ENCODE data around the gene CRNN.

Gene CRNN

GRCh38 chr1:152413909-152414308, at the start of gene CRNN:
Gene CRNN, minus strand, starts transcription at chr1:152414263. Its CDS starts 2,030 bp downstream, at chr1:152412233.
- in situ Hi-C loops (cut with MboI; ENCODE audit: low sequenced_read_pairs), result no loop called here
- H3K36me3 ChIP-seq (replicated peaks), result no peaks in the 10 kb centered on the region

DNA sequence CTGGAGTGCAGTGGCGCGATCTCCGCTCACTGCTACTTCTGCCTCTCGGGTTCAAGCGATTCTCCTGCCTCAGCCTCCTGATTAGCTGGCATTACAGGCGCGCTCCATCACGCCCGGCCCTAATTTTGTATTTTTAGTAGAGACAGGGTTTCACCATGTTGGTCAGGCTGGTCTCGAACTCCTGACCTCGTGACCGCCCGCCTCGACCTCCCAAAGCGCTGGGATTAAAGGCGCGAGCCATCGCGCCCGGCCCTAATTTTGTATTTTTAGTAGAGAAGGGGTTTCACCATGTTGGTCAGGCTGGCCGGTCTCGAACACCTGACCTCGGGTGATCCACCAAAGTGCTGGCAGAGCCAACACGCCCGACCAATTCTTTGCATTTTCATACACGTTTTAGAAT, 48.6 kb upstream of the CRNN start:
- no peak overlapping the region for H3K4me3 ChIP-seq
- H3K4me1 ChIP-seq, result no peaks in the 10 kb centered on the region
- no peaks in the 10 kb centered on the region for H3K36me3 ChIP-seq (replicated peaks)
- no peaks in the 10 kb centered on the region for H3K27me3 ChIP-seq (ENCODE audit: low read depth)
- in situ Hi-C loops (cut with MboI; ENCODE audit: low sequenced_read_pairs), result no loop called here
- DNase-seq (ENCODE audit: low spot score in 2 of 2), result no peak
- H3K9me3 ChIP-seq, result no peaks in the 10 kb centered on the region

More at GRCh38 chr1:152413909-152414308, at the start of gene CRNN:
- Histone ChIP-seq H3K4me3 (no peak within 1 kb of the TSS), H3K27me3 (ENCODE audit: low read depth) (no peaks in the 10 kb centered on the region), H3K4me1 (no peaks in the 10 kb centered on the region), H3K9me3 (no peaks in the 10 kb centered on the region)
- DNase-seq (ENCODE audit: low spot score in 2 of 2), result no peak

- peak; percentile 39 to 79 for DNase-seq (ENCODE audit: low spot score in 2 of 2)
- in situ Hi-C loops (cut with MboI; ENCODE audit: low sequenced_read_pairs), result no loop called here
- no peaks in the 10 kb centered on the region for H3K4me1 ChIP-seq
Observed at GRCh38 chr1:152461544-152461943, 47.5 kb upstream of the CRNN start.

DNA sequence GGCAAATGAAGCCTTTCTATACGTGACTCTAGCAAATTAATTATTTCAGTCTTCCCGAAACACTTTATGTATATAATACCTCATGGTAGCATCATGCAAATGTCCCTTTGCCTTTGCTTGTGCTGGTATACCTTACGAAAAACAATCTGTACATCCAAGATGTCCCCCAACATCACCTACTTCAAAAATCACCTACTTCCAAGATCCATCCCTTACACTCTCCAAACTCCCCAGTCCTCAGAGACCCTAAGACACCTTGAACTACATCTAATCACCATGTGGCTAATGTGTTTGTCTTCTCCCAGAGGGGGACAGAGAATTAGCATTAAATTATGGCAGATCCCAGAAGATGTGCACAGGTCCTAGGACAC, 46.5 kb upstream of the CRNN start:
- H3K27me3 ChIP-seq (ENCODE audit: low read depth), result no peaks in the 10 kb centered on the region
- no peaks in the 10 kb centered on the region for H3K9me3 ChIP-seq
- in situ Hi-C loops (cut with MboI; ENCODE audit: low sequenced_read_pairs), result no loop called here
- no peak overlapping the region for H3K4me3 ChIP-seq
- no peak for DNase-seq (ENCODE audit: low spot score in 2 of 2)
- no peaks in the 10 kb centered on the region for H3K4me1 ChIP-seq
- H3K36me3 ChIP-seq (replicated peaks), result no peaks in the 10 kb centered on the region

More at GRCh38 chr1:152461544-152461943, 47.5 kb upstream of the CRNN start:
- Histone ChIP-seq H3K36me3 (replicated peaks) (no peaks in the 10 kb centered on the region), H3K4me3 (no peak overlapping the region), H3K27me3 (ENCODE audit: low read depth) (no peaks in the 10 kb centered on the region), H3K9me3 (no peaks in the 10 kb centered on the region)

DNA sequence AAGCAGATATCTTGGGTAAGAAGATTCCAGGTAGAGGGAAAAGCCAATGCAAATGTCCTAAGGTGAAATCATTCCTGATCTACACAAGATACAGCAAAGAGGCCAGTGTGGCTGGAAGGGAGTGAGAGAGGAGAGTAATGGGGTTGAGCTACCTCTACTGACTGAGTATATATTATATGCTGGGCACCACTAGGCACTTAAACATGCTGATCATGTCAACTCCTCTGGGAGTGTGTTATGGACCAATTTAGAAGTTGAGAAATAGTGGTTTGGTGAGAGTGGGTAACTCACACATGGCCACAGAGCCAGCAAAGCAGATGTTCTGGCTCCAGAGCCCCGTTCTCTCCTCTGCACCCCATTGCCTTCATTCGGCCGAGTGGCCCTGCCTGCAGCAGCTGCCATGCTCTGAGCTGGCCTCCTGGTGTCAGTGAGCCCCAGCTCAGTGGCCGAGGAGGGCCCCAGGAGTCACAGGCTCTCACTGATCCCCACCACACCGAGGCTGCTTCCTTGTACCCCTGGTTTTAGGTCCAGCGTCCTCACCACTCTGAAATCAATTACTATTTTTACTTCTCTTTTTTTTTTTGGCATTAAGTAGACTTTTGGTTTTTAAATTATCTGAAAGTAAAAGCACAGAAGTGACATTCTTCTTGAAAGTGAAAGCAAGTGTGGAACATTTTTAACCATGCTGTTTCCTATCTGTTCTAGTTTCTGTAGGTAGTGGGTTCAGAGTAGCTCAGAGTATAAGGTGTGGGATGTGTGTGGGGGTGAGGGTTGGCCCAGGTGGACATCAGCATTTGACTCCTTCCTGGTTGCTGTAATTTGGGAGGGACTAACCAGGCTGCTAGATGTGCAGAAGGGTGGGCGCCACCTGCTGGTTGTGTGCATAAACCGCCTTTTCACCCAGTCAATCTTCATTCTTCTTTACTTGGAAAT, 45.8 kb upstream of the CRNN start:
- no peaks in the 10 kb centered on the region for H3K27me3 ChIP-seq (ENCODE audit: low read depth)
- no peaks in the 10 kb centered on the region for H3K9me3 ChIP-seq
- no peaks in the 10 kb centered on the region for H3K36me3 ChIP-seq (replicated peaks)
- in situ Hi-C loops (cut with MboI; ENCODE audit: low sequenced_read_pairs), result no loop called here
- peak; percentile 69 to 80 for DNase-seq (ENCODE audit: low spot score in 2 of 2)
- H3K4me1 ChIP-seq, result no peaks in the 10 kb centered on the region
- H3K4me3 ChIP-seq, result no peak overlapping the region

GRCh38 chr1:152458384-152459185, 44.5 kb upstream of the CRNN start:
- DNase-seq (ENCODE audit: low spot score in 2 of 2), result peak; percentile 61 to 78
- Histone ChIP-seq H3K4me3 (no peak overlapping the region), H3K9me3 (no peaks in the 10 kb centered on the region), H3K4me1 (no peaks in the 10 kb centered on the region), H3K36me3 (replicated peaks) (no peaks in the 10 kb centered on the region), H3K27me3 (ENCODE audit: low read depth) (no peaks in the 10 kb centered on the region)
- in situ Hi-C loops (cut with MboI; ENCODE audit: low sequenced_read_pairs), result no loop called here

- DNase-seq (ENCODE audit: low spot score in 2 of 2), result no peak
- Histone ChIP-seq H3K27me3 (ENCODE audit: low read depth) (no peaks in the 10 kb centered on the region), H3K9me3 (no peaks in the 10 kb centered on the region), H3K4me1 (no peaks in the 10 kb centered on the region), H3K36me3 (replicated peaks) (no peaks in the 10 kb centered on the region), H3K4me3 (no peak overlapping the region)
- in situ Hi-C loops (cut with MboI; ENCODE audit: low sequenced_read_pairs), result no loop called here
Observed at GRCh38 chr1:152457561-152457960, 43.5 kb upstream of the CRNN start.

DNA sequence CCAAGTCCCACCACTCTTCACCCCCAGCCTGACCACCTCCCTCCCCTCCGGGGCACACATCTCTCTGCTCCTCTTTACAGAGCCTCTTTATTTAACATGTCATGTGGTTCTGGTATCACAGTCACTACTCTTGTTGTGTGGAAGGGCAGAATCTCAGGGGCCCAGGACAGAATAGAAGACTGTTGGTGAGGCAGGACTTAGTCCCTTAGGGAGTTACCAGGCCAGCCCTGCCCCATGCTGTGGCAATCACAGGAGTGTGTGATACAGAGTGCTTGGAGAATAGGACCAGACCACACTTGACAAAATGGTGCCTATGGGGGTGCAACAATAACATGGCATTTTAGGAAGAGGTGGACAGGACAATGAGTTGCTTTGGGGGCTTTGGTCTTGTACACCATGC, 43.0 kb upstream of the CRNN start:
- Histone ChIP-seq H3K4me1 (no peaks in the 10 kb centered on the region), H3K36me3 (replicated peaks) (no peaks in the 10 kb centered on the region), H3K4me3 (no peak overlapping the region), H3K27me3 (ENCODE audit: low read depth) (no peaks in the 10 kb centered on the region), H3K9me3 (no peaks in the 10 kb centered on the region)
- no peak for DNase-seq (ENCODE audit: low spot score in 2 of 2)
- in situ Hi-C loops (cut with MboI; ENCODE audit: low sequenced_read_pairs), result no loop called here

- in situ Hi-C loops (cut with MboI; ENCODE audit: low sequenced_read_pairs), result no loop called here
Observed at GRCh38 chr1:152451254-152451653, 37.2 kb upstream of the CRNN start.

GRCh38 chr1:152449661-152450060, 35.6 kb upstream of the CRNN start:
- Histone ChIP-seq H3K4me1 (no peaks in the 10 kb centered on the region), H3K9me3 (no peaks in the 10 kb centered on the region), H3K4me3 (no peak overlapping the region), H3K27me3 (ENCODE audit: low read depth) (no peaks in the 10 kb centered on the region), H3K36me3 (replicated peaks) (no peaks in the 10 kb centered on the region)
- in situ Hi-C loops (cut with MboI; ENCODE audit: low sequenced_read_pairs), result loop anchor here (10.0 kb wide), 1 partner anchor 385 kb away; no protein-coding TSS in a partner anchor
- no peak for DNase-seq (ENCODE audit: low spot score in 2 of 2)

More at GRCh38 chr1:152451254-152451653, 37.2 kb upstream of the CRNN start:
- Histone ChIP-seq H3K27me3 (ENCODE audit: low read depth) (no peaks in the 10 kb centered on the region), H3K36me3 (replicated peaks) (no peaks in the 10 kb centered on the region), H3K4me1 (no peaks in the 10 kb centered on the region), H3K9me3 (no peaks in the 10 kb centered on the region), H3K4me3 (no peak overlapping the region)
- DNase-seq (ENCODE audit: low spot score in 2 of 2), result no peak

DNA sequence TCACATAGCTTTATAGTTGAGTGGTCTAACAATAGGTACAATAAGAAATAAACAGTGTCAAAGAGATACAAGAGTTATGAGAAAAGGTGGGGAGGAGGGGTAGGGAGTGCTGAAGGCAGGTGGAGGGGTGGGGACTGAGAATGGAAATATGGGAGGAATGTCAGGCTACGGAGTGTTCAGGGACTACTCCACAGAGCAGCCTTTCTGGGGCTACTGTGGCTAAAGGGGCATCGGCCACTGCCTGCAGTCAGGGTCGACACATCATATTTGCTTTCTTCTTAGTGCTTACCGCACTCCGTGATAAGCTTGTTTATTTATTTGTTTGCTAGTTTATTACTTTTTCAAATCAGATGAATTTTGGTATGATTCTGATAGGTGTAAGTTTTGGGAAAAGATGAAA, 34.4 kb upstream of the CRNN start:
- no peaks in the 10 kb centered on the region for H3K4me1 ChIP-seq
- H3K9me3 ChIP-seq, result no peaks in the 10 kb centered on the region
- no peaks in the 10 kb centered on the region for H3K36me3 ChIP-seq (replicated peaks)
- no peaks in the 10 kb centered on the region for H3K27me3 ChIP-seq (ENCODE audit: low read depth)
- in situ Hi-C loops (cut with MboI; ENCODE audit: low sequenced_read_pairs), result loop anchor here (10.0 kb wide), 1 partner anchor 384 kb away; no protein-coding TSS in a partner anchor
- no peak for DNase-seq (ENCODE audit: low spot score in 2 of 2)
- H3K4me3 ChIP-seq, result no peak overlapping the region

DNA sequence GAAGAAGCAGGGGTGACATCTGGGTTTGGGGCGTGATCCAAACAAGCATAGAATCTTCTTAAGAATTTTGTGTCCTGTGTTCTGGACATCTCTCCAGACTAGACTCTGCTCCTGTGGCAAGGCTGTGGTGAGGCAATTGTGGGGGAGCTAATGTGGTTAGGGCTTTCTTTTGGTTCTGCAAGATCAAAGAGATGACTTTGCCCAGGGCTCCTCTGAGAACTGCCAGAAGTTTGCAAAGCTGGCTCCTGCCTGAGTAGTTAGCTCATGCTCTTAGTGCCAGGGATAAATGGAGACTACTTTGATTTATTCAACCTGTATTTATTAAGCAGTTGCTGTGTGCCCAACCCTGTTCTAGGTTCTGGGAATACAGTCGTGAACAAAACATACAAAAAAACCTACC, 34.0 kb upstream of the CRNN start:
- Histone ChIP-seq H3K27me3 (ENCODE audit: low read depth) (no peaks in the 10 kb centered on the region), H3K36me3 (replicated peaks) (no peaks in the 10 kb centered on the region), H3K4me1 (no peaks in the 10 kb centered on the region), H3K4me3 (no peak overlapping the region), H3K9me3 (no peaks in the 10 kb centered on the region)
- in situ Hi-C loops (cut with MboI; ENCODE audit: low sequenced_read_pairs), result loop anchor here (10.0 kb wide), 1 partner anchor 383 kb away; no protein-coding TSS in a partner anchor
- DNase-seq (ENCODE audit: low spot score in 2 of 2), result no peak

- no peaks in the 10 kb centered on the region for H3K4me1 ChIP-seq
- H3K4me3 ChIP-seq, result no peak overlapping the region
- H3K36me3 ChIP-seq (replicated peaks), result no peaks in the 10 kb centered on the region
- H3K9me3 ChIP-seq, result no peaks in the 10 kb centered on the region
- H3K27me3 ChIP-seq (ENCODE audit: low read depth), result no peaks in the 10 kb centered on the region
- DNase-seq (ENCODE audit: low spot score in 2 of 2), result no peak
- in situ Hi-C loops (cut with MboI; ENCODE audit: low sequenced_read_pairs), result loop anchor here (10.0 kb wide), 1 partner anchor 383 kb away; no protein-coding TSS in a partner anchor
Observed at GRCh38 chr1:152447484-152447883, 33.4 kb upstream of the CRNN start.

GRCh38 chr1:152444045-152444444, 30.0 kb upstream of the CRNN start:
- in situ Hi-C loops (cut with MboI; ENCODE audit: low sequenced_read_pairs), result loop anchor here (10.0 kb wide), 1 partner anchor 379 kb away; no protein-coding TSS in a partner anchor
- Histone ChIP-seq H3K27me3 (ENCODE audit: low read depth) (no peaks in the 10 kb centered on the region), H3K36me3 (replicated peaks) (no peaks in the 10 kb centered on the region), H3K4me3 (no peak overlapping the region), H3K9me3 (no peaks in the 10 kb centered on the region), H3K4me1 (no peaks in the 10 kb centered on the region)
- DNase-seq (ENCODE audit: low spot score in 2 of 2), result no peak

Measured in HAP-1 (cell line).